ENCODE measurements around the gene INTS7.

DNA sequence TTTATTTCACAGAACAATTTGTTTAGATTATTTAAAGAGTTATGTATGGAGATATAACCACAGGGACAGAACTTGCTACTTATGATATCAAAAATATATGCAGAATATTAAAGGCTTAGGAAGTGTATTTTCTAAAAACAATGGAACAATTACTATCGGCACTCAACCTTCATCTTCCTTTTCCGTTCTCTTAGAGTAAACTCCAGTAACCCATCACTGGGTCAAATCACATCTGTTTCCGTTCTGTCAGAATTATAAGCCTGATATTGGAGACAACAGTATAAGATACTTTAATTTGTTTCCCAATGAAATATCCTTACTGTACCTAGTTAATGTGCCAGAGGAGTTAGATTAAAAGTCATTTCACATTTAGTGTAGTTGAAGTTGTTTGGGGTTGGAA lies 32.4 kb upstream of the INTS7 start:
- no peak for TF ChIP-seq EZH2 (IDR thresholded peaks at IDR 0.05)
- TF ChIP-seq, protein P1, sequence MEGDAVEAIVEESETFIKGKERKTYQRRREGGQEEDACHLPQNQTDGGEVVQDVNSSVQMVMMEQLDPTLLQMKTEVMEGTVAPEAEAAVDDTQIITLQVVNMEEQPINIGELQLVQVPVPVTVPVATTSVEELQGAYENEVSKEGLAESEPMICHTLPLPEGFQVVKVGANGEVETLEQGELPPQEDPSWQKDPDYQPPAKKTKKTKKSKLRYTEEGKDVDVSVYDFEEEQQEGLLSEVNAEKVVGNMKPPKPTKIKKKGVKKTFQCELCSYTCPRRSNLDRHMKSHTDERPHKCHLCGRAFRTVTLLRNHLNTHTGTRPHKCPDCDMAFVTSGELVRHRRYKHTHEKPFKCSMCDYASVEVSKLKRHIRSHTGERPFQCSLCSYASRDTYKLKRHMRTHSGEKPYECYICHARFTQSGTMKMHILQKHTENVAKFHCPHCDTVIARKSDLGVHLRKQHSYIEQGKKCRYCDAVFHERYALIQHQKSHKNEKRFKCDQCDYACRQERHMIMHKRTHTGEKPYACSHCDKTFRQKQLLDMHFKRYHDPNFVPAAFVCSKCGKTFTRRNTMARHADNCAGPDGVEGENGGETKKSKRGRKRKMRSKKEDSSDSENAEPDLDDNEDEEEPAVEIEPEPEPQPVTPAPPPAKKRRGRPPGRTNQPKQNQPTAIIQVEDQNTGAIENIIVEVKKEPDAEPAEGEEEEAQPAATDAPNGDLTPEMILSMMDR (IDR thresholded peaks at IDR 0.05) = no peak

Measured in neural progenitor cell (in vitro differentiated cells).